ENCODE measurements around the gene SMAD7.
A peak's percentile ranks its signal among the peaks of the same experiment; 100 is the strongest.

The SMAD7 gene, protein sequence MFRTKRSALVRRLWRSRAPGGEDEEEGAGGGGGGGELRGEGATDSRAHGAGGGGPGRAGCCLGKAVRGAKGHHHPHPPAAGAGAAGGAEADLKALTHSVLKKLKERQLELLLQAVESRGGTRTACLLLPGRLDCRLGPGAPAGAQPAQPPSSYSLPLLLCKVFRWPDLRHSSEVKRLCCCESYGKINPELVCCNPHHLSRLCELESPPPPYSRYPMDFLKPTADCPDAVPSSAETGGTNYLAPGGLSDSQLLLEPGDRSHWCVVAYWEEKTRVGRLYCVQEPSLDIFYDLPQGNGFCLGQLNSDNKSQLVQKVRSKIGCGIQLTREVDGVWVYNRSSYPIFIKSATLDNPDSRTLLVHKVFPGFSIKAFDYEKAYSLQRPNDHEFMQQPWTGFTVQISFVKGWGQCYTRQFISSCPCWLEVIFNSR

DNA sequence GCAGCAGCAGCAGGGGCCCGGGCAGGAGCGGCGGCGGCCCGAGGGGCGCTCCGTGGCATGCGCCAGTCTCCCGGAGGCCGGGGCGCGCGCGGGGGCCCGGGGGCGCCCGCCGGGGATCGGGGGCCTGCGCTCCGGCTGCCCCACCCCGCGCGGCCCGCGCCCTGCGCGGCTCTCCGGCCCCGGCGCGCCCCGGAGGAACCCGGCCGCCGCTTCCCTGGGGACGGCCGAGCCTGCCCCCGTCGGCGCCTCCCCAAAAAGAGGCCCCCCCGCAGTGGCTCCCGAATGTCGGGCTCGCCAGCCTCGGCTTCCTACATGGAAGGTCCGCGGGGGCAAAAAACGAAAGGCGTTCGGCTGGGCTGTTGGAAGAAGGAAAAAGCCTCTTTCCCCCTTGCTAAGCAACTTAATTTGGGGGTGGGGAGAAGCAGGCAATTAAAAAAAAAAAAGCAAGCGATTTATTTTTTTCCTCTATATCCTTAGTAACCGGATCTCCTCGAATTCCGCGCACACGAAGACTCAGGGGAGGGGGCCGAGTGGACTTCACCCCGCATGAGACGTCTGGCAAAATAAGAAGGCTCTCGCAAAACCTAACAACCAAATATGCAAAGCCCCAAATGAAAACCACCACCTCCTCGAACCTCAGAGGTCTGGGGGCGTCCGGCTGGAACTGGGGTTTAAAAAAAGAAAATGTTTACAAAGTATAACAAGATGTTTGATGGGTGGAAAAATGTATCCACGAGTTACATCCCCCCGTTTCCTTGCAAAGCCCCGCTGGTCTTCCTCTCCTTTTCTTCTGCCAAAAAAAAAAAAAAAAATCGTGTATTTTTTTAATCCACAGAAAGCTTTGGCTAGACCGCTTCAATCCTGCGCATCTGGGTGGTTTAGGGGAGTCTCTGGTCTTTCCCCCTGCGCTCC lies at the start of gene SMAD7:
SMAD7 (minus strand) TSS at position 430 of the 912 bp plus-strand sequence. CDS start 541 bp downstream, outside the sequence.
- no peak for DNase-seq (ENCODE audit: low spot score)

GRCh38 chr18:48999569-48999968 lies 48.8 kb upstream of the SMAD7 start:
- DNase-seq (ENCODE audit: low spot score) = no peak

DNA sequence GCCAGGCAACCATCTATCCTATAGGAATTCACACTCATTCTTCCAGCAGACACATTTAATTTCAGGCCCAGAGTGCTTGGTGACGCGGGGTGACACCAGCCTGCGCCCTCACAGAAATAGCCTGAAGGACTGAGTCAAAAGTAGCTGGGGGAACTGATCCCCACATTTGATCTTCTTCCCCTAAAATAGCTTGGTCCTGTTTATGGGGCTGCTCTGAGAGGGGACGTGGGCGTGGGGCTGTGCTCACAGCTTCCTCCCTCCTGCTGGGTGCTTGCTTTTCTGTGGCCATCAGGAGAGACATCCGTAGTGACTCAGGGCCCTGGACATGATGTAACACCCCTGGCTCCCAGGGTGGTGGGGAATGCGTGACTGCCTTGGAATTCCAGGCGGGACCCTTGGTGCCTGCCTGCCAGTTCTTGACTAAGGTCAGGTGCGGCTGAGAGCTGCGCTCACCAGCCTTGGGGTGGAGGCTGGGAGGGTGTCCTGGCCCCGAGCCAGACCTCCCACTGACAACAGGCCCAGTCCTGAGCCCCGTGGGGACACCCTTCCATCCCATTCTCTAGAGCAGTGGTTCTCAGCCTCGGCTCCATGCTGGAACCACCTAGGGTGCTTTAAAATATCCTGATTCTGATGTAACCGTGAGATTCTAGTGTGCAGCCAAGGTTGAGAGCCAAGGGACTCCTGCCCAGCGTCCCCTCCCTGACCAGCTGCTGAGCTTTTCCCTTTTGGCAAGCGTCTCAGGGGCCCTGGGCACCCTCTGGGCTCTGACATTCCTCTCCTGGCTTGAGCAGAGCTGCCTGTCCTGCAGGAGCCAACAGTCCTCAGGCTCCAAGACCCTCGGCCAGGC lies 47.4 kb upstream of the SMAD7 start:
- DNase-seq (ENCODE audit: low spot score) = peak; percentile 95

GRCh38 chr18:48997681-48997984 lies 46.9 kb upstream of the SMAD7 start:
- no peak for DNase-seq (ENCODE audit: low spot score)

- DNase-seq (ENCODE audit: low spot score) = peak; percentile 70
Measured at GRCh38 chr18:48996901-48997463, 46.2 kb upstream of the SMAD7 start.

DNA sequence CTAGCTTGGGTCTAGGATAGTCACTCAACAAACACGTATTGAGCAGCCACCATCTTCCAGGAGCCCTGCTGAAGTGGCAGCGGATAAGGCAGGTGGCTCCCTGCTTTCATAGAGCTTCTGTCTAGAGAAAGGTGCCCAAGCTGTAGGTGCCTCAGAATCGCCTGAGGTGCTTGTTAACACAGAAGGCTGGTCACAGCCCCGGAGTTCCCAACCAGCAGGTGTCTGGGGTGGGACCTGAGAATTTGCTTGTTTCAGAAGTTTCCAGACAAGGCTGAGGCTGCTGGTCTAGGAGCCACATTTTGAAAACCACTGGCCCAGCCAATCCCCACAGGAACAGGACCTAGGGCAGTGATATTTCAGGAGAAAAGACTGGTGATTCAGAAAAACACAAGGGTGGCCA lies 45.3 kb upstream of the SMAD7 start:
- no peak for DNase-seq (ENCODE audit: low spot score)

GRCh38 chr18:48994926-48995835 lies 44.4 kb upstream of the SMAD7 start:
- DNase-seq (ENCODE audit: low spot score) = no peak

- DNase-seq (ENCODE audit: low spot score) = peak; percentile 66
Measured at GRCh38 chr18:48994044-48994651, 43.4 kb upstream of the SMAD7 start.

GRCh38 chr18:48993586-48993985 lies 42.8 kb upstream of the SMAD7 start:
- peak; percentile 39 for DNase-seq (ENCODE audit: low spot score)

GRCh38 chr18:48992791-48993555 lies 42.2 kb upstream of the SMAD7 start:
- DNase-seq (ENCODE audit: low spot score) = no peak

DNA sequence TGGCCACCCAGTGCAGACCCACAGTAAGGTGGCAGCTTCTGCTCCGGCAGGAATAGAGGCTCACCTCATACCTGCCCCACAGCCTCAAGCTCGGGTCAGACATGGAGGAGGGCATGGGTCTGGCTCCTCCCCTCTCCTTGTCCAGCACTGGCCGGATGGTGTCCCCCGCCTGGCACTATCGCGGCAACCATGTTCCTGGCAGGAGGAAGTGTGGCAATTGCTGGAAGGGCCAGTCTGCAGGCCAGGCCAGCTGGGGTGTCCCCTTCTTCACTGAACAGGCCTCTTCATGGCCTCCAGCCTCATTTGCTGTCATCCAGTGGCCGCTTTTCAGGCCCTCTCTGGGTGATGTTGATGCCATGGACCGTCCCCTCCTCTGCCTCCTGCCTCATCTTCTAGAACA lies 41.4 kb upstream of the SMAD7 start:
- no peak for DNase-seq (ENCODE audit: low spot score)

DNA sequence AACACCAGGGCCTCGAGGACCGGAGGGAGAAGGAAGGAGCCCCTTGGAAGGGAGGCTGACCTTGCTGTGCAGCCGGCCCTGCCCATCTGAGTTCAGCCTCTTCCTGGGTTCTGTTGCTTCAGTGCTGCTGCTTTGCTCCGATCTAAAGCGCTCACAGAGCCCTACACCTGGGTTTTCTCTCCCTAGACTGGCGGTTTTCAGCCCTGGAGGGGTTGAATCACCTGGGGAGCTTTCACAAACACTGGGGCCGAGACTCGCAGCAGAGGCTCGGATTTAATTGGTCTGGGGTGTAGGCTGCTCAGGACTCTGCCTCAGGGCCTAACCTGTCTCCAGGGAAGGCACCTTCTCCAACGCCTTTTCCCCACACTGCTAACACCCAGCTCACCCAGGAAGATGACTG lies 40.9 kb upstream of the SMAD7 start:
- no peak for DNase-seq (ENCODE audit: low spot score)

GRCh38 chr18:48991319-48991660 lies 40.5 kb upstream of the SMAD7 start:
- no peak for DNase-seq (ENCODE audit: low spot score)

DNA sequence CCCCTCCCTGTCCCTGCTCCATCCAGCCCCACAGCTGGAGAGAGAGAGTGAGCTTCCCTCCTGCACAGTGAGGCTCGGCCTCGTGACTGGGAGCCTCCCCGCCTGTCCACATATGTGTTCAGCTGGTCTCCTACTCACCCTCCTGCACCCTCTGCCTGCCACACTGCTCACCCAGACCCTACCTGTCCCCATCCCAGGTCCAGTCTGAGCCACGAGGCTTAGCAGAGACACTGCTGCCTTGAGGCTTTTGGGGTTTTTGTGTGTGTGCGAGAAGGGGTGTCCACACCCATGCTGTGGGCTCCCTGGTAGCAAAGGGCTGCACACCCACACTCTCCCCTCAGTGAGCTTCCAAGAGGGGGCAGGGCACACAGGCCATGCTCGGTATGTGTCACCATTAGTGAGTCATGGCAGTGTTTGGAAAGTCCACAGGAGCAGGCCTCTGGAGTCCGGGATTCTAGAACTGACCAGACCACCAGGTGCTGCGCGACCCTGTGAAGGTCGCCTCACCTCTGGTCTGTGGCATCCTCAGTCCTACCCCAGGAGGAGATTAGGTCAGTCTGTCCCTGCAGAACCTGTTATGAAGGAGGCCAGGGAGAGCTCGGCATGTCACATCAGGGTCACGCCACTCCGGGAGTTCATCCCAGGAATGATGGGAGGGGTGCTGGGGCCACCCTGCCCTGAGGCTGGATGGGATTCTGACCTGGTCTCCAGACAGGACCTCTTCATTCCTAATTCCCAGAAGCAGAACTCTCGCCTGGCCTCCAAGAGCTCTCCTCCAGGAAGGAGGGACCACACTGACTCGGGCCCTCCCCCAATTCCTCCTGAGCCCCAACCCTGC lies 39.9 kb upstream of the SMAD7 start:
- DNase-seq (ENCODE audit: low spot score) = peak; percentile 86

DNA sequence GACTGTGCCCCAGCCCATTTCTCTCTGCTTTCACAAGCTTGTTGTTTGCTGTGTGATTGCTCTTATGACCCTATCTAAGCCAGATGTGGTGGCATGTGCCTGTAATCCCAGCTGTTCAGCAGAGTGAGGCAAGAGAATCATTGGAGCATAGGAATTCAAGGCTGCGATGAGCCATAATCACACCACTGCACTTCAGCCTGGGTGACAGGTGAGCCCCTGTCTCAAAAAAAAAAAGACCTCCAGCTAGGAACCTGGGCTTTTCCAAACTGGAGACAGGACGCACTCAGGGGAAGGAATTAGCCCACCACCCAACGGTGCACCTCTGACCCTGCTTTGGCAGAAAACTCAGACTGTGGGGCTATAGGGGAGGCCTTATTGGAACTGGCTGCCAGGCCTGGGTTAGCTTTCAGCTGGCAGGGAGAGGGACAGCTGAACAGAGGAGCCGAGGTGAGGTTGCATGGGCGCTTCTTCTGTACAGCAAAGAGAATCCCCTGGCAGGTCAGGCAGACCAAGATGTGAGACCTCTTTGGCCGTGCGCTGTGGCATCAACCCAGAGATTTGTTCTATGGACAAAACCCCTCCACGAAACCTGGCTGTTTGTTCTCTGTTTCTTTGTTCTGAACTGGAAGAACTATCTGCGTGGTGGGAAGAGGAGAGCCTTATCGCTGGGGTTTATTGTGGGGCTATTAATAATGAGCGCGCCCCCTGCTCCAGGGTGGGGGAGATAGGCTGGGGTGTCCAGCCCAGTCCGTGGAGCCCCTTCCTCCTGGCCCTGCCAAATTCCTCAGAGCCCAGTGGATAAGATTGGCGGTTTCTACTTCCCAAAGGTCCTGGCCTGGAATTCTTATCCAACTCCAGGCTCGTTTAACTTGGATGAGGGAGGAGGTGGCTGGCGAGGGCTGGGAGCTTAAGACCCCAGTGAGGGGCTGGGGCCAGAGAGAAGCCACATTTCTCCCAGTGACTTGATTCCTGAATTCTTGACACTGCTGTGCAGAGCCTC lies 38.8 kb upstream of the SMAD7 start:
- DNase-seq (ENCODE audit: low spot score) = no peak

GRCh38 chr18:48988508-48989303 lies 37.9 kb upstream of the SMAD7 start:
- no peak for DNase-seq (ENCODE audit: low spot score)

DNA sequence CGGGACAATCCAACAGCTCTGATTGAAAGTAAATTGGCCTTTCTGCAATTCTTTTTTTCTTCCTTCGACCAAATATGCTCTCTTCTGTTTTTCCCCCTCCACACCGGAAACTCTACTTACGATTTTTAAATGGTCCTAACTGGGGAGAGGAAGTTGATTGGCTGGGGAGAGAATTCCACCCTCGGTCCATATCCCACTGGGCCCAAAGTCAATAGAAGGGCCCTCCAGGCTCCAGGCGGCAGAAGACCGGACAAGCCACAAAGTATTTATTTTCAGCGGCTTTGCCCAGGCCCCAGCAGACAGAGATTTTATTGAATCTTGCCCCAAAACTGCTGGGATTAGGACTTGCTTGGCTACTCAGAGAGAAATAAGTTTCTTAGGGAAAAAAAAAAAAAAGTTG lies 37.1 kb upstream of the SMAD7 start:
- DNase-seq (ENCODE audit: low spot score) = no peak
